ENCODE measurements around the gene SLC44A1.

GRCh38 chr9:105295986-105296385 lies 51.5 kb downstream of the SLC44A1 start:
- TF ChIP-seq CTCF (IDR thresholded peaks at IDR 0.05), result no peak
- TF ChIP-seq ZFX (IDR thresholded peaks at IDR 0.05; ENCODE audit: borderline replicate concordance), result no peak
